Activated CD4-positive, CD25-positive, alpha-beta regulatory T cell (primary cell): Measurements from ENCODE around the gene IQCE.

ENCODE experiments used
- DNase-seq, 4 experiments: peaks; one replicate each; lab custom pipeline; 2025; lab: John Stamatoyannopoulos, UW

IQCE gene

DNA sequence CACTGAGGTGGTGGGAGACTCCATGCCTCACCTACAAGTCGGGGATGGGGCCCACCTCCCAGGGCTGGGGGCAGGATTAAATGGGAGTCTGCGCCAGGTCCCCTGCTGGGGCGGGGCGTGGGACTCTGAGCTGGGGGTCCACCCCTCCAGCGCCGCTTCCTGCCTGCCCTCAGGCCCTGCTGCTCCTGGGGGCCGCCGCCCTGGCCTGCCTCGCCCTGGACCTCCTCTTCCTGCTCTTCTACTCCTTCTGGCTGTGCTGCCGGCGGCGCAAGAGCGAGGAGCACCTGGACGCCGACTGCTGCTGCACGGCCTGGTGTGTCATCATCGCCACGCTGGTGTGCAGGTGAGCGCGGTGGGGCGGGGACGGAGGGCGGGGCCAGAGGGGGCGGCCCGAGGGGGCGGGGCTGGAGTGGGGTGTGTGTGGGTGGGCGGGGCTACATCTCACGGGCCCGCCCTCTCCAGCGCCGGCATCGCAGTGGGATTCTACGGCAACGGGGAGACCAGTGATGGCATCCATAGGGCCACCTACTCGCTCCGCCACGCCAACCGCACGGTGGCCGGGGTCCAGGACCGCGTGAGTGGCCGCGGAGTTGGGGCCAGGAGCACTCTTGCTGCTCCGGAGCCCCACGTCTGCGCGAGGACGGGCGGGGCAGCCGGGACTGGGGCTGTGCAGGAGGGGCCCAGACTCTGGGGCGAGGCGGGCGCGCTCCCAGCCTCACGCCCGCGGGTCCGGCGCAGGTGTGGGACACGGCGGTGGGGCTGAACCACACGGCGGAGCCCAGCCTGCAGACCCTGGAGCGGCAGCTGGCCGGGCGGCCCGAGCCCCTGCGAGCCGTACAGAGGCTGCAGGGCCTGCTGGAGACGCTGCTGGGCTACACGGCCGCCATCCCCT is 88.1 kb downstream of the IQCE start:
- DNase-seq: no peak

DNA sequence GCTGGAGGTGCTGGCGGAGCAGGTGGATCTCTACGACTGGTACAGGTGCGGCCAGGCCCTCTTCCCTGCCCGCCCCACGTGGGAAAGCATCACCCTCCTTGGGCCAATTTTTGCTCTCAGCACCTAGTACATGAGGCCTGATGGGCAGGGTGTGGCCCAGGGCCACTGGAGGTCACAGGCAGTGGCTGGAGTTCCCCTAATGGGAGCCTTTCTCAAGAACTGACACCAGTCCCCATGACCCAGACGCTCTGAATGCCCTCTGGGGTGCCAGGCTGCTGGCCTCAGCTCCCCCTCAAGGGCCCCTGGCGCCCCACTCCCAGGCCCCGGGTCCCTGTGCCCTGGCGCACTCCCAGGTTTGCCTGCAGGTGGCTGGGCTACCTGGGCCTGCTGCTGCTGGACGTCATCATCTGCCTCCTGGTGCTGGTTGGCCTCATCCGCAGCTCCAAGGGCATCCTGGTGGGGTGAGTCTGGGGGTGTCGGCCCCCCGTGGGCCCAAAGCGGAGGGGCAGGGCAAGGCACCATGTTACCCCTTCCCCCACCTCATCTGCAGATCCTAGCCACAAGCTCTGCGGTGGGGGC is 88.9 kb downstream of the IQCE start:
- no peak for DNase-seq

DNA sequence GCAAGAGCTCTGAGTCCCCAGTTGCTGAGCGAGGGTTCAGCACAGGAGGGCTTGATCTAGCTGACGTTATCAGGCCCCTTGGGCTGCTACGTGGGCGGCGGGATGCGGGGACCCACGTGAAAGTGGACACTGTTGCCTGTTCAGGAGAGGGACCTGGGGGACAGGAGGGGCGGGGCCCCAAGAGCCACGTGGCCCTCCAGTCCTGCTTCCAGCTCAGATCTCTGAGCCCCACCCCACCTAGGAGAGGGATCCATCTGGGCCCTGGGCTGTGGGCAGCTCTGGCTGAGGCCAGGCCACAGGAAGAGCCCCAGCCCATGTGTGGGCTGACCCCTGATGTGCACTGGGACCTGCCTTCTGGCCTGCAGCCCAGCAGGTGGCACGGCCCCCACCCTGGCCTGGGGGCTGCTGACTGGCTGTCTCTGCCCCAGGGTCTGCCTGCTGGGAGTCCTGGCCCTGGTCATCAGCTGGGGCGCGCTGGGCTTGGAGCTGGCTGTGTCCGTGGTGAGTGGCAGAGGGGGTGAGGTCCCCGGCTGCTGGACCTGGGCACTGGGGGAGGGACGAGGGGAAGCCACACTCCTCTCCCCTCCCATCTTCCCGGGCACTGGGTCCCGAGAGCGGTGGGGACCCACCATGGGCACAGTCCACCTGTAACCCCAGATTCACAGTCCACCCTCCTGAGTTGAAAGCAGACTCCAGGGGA is 90.5 kb downstream of the IQCE start:
- no peak for DNase-seq

DNA sequence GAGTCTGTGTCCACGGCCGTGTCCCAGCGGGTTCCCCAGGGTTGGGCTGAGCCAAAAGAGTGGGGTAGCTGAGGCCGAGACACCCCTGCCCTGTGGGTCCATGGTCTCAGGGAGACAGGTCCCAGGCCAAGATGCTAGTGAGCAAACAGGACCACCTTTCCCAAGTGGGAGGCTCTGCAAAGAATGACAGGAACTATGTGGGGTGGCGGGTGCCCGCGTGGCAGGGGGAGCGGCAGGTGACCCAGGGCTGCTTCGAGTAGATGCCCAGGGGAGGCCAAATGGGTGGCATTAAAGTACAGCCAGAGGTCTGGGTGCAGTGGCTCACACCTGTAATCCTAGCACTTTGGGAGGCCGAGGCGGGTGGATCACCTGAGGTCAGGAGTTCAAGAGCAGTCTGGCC is 91.2 kb downstream of the IQCE start:
- no peak for DNase-seq

DNA sequence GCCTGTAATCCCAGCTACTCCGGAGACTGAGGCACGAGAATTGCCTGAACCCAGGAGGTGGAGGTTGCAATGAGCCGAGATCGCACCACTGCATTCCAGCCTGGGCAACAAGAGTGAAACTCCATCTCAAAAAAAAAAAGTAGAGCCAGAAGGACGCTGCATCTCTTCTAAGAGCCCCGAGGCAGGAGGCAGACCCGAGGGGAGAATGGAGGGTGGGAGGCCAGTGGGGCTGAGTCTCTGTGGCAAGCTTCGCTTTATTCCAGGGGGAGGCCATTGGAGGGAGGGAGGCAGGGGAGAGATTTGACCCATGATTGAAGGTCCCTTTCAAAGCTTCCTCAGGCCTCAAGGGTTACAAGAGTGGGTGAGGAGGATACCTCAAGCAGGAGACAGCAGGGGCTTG is 91.7 kb downstream of the IQCE start:
- no peak for DNase-seq

DNA sequence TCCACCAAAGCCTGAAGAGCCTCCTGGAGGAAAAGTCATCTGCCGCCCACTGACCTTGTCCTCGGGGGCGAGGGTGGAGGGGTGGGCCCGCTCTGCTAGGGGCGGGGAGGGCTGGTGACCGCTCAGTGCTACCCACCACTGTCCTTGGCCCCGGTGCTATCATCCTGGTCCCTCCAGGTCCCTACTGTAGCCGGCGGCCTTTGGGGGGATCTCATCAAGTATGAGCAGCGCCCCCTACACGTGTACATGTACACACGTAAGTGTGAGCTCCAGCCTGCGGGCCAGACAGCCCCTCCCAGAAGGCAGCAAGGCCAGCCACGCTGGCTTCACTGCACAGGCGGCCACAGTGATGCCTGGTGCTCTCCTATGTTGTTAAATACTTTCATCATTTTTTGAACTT is 92.6 kb downstream of the IQCE start:
- DNase-seq: no peak

DNA sequence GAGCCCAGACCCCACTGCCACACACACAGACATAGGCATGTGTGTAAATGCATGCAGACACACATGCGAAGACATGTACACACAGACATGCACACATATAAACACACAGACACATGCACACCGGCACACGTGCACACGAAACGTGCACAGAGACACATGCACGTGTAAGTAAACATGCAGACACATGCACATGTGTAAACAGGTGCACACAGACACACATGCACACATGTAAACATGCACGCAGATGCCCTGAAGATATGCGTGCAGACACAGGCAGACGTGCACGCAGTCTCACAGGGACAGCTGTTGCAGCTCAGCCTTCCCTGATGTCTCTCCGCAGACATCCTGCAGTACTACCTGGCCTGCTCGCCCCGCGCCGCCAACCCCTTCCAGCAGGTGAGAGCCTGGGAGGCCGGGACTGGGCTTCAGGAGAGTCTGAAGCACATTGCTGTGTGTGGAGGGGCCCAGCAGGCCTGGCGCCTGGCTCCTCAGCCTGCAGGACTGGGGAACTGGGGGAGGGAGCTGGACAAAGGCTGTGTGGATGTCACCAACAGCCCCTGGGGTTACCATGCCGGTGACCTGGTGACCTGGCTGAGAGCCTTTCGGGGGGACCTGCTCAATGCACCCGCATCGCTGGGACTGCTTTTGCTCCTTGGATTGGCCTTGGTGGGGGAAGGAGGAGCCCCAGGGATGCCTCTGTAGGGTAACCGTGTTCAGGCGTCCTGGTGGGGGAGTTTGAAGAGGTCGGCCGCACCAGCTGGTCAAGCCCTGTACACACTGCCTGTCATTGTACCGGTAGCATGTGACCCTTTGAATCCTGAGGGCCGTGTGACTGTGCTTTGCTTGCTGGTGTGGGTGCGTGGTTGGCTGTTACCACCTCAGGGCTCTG is 93.3 kb downstream of the IQCE start:
- no peak for DNase-seq

DNA sequence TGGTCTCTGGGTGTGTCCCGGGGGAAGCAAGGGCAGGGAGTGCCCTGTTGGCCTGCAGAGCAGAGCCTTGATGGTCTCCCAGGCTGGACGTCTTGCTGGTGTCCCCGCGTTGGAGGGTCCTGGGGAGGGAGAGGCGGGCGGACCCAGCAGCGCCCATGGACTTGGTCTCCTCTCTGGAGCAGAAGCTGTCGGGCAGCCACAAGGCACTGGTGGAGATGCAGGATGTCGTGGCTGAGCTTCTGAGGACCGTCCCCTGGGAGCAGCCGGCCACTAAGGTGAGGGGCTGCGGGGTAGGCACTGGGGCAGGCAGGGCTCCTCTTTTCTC is 93.9 kb downstream of the IQCE start:
- DNase-seq: no peak

DNA sequence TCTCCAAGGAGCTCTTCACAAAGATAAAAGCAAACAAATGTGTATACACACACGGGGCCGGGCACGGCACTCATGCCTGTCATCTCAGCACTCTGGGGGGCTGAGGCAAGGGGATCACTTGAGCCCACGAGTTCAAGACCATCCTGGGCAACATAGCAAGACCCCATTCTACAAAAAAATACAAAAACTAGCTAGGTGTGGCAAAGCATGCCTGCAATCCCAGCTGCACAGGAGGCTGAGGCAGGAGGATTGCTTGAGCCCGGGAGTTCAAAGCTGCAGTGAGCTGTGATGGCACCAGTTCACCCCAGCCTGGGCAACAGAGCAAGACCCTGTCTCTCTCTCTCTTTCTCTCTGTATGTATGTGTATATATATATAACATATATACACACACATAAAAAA is 95.3 kb downstream of the IQCE start:
- DNase-seq: no peak

DNA sequence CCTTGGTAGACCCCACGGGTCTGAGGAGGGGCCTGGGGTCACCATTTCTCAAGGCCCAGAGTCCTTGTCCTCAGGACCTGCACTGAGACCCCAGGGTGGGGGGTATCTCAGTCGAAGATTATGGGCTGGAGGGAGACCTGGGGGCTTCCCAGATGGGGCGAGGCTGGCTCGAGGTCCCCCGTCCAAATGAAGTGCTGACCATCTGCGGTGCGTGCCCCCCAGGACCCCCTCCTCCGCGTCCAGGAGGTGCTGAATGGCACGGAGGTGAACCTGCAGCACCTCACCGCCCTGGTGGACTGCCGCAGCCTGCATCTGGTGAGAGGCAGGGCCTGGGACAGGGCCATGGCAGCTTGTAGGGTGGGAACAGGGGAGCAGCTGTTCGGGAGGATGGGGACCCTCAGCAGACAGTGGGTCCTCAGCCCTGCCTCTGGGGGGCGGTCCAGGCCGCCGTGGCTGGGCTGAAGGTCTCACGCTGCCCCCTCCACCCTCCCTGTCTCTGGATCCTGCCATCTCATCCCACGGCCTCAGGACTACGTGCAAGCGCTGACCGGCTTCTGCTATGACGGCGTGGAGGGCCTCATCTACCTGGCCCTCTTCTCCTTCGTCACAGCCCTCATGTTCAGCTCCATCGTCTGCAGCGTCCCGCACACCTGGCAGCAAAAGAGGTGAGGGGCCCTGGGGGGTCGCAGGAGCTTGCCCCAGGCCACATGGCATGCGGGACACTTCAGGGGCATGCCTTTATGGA is 97.3 kb downstream of the IQCE start:
- no peak for DNase-seq

DNA sequence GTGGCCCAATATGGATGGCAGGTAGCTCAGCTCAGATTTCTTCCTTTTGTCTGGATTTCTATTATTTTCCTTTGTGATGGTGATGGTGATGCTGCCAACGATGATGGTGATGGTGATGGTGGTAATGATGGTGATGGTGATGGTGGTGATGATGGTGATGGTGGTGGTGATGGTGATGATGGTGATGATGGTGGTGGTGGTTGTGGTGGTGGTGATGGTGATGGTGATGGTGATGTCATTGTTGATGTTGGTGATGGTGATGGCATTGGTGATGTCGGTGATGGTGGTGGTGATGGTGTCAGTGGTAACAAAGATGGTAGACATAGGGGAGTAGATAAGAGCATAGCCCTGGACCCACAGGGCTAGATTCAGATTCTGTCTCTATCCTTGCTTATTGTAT is 98.4 kb downstream of the IQCE start:
- no peak for DNase-seq

DNA sequence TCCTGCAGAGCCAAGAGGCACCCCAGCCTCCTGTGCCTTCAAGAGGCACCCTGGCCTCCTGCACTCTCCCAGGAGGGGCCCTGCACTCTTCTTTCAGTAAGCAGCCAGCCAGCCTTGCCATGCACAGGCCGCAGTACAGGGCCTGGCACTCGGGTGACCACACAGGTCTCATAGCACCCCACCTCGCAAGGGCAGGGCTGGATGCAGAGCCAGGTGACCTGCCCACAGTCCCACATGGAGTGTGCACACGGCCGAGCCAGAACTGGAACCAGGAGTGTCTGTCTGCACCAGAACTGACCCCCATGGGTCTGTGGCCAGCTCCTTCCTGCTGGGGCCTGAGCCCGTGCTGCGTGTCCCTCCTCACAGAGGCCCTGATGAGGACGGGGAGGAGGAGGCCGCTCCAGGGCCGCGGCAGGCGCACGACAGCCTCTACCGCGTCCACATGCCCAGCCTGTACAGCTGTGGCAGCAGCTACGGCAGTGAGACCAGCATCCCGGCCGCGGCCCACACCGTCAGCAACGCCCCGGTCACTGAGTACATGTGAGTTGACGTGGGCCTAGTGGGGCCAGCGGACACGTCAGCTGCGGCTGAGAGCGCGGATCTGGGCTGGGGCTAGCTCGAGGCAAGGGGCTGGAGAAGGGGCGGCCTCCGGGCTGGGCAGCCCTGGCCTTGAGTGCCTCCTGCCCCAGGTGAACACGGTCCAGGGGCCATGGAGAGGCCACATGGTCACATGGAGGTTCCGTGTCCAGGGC is 99.3 kb downstream of the IQCE start:
- no peak for DNase-seq

DNA sequence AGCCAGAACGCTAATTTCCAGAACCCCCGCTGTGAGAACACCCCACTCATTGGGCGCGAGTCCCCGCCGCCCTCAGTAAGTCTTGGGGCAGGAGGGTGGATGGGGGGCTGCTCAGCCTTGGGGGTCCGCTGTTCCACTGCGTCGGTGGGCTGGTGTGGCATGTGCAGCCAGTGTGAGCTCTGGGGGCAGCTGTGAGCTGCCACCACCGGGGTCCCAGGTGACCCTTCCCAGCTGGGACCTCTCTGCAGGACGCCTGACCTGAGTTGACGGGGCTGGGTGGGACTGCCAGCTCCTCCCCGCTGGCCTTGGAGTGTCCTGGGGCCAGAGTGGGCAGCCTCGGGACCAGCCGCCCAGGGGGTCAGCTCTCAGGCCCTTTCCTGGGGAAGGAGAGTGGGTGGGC is 100.2 kb downstream of the IQCE start:
- no peak for DNase-seq

DNA sequence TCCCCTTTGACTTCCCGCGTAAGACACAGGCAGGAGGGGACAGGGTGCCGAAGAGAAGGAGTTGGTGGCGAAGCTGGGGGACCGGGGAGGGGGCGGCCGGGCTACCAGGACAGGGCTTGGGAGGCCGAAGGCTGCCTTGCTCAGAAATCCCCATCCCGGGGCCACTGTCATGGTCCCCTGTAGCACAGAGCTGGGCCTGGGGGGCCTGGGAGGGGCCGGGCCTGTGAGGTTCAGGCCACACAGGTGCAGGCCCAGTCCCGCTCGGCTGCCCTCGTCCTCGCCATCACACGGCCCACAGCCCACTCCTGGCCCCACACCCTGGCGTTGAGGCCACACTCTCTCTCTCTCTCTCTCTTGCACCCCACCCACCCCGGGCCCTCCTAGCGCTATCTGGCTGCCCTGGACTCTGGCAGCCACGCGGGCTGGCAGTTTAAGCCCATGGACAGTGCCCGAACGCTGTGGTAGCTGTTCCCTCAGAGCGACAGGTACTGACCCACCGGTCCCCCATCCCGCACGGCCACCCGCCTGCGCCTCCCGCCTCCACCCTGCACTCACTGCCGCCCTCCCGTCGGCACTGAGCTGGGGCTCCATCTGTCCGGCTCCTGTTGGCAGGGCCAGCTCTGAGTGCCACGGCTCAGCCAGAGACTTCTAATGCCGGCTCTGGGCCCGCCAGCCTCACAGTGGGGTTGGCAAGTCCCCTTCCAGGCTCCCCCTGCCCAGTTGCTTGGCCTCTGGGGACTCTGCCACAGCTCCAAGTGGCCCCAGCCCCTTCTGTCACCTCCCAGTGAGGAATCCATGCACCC is 101.0 kb downstream of the IQCE start:
- DNase-seq: no peak

DNA sequence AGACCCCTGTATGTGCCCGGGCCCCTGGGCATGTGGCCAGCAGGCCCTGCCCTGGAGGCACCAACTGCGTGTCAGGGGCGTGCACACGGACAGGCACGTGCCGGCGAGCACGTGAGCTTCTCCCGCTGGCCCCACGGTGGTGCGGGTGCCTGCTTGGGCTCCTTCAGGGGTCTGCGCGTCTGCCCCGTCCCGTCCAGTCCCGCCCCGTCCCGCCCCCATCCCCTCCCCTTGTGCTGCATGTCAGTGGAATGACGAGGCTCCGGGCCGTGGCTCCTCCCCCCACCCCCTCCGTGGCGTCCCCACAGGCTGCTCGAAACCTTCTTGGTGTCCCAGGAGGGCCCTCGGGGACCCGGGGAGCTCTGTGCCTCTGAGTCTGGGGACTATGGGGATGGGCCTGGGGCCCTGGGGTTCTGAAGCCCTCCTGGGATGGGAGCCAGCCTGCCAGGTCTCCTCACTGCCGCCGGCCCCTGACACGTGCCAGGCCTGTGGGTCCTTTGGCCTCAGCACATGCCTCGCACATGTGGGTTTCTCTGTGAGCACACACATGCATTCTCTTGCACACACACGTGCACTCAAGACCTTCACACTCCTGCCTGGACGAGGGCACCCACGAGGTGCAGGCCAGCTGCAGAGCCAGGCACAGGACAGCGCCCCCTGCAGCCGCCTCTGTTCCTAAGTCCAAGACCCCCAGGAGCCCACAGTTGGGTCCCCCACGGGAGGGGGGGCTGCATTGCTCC is 101.7 kb downstream of the IQCE start:
- DNase-seq: no peak

DNA sequence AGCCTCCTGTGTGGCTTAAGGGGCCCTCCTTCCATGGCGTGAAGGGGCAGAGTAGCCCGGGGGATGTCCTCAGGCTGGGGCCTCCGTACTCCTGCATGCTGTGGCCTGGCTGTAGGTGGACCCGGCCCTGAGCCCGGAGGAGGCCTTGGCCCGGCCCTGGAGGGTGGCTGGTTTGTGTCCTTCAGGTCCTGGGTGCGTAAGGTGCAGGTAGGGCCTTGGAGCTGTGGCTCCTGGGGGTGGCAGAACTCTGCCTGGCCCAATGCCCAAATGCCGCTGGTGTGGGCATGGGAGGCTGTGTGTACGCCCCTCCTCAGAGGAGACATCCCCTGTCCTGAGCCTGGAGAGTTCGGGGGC is 102.3 kb downstream of the IQCE start:
- DNase-seq: no peak

DNA sequence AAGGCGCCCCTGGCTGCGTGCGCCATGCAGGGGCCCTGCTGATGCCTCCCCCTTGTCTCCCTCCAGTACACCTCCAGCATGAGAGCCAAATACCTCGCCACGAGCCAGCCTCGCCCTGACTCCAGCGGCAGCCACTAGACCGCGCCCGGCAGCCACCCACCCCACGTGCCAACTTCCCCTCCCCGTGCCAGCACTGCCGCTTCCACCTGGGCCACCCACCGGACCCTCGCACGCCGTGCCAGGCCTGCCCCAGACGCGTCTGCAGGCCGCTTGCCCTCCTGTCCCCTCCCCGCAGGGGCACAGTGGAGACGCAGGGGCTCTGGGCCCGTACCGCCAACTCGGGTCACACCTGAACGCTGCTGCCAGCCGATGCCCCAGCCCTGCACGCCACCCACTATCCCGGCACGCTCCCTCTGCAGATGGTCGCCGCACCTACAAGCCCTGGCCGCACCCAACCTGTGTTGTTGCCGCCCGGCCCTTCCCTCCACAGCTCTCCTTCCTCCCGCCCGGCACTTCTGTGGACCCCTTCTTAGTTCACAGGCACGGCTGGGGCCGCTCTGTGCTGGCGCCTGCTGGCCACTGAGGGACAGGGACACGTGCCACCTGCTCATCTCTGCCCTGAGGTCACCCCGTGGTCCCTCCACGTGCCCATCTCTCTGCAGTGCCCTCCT is 103.0 kb downstream of the IQCE start:
- DNase-seq: no peak

DNA sequence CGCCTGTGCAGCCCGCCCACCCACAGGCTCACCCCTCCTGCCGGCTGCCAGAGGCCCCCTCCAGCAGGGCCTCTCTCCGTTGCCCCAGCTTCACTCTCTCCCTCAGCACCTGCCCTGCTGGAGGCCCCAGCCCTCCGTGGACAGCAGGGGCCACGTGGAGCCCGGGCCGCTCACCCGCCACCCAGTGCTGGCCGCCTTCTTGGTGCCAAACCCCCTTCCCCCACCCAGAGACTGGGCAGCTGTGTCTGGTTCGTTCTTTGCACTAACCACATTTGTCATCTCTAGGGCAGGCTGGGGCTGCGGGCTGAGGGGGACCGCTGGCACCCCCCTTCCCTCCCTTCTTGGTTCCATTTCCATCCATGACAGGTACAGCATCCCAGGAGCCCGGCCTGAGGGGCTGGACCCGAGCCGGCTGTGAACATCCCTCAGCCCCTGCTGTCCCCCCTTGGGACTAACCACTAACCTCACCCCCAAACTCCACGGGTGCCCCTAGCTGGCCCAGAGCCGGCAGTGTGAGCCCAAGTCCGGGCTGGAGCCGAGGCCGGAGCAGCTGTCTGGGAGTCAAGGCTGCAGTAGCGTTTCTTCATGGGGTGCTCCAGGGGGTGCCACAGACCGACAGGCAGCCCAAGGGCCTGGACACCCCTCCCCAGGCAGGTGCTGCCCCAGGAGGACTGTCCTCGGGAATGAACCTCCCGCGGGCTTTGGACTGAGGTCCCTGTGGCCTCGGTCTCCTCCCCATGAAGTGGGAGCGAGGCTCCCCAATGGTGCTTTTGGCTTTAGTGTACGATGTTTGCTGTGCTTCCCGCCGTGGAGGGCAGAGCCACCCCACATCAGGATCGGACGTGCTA is 103.7 kb downstream of the IQCE start:
- no peak for DNase-seq
